Activated CD4-positive, alpha-beta memory T cell treated with anti-CD3 and anti-CD28 coated beads, Interleukin-2, amount 10 ng/mL, durations not matched to agents 7 days and 5 days (primary cell): Measurements from ENCODE around the gene WEE1. TPM values are rescaled to one million over a fixed set of nuclear protein-coding genes. Genes with fewer than 3 reads are reported as not detected.

Experiments used
- CTCF ChIA-PET: fragments of 350-600 bp; sonication (Branson Sonifier 250); formaldehyde crosslinking; loops from one replicate; lab custom pipeline; 2021; ENCODE audit warnings: antibody characterized with exemption, inconsistent platforms; lab: Charles Lee
- POLR2A ChIA-PET: fragments of 350-600 bp; sonication (Branson Sonifier 250); formaldehyde crosslinking; loops from one replicate; lab custom pipeline; 2021; ENCODE audit warnings: antibody characterized with exemption; lab: Charles Lee
- DNase-seq: peaks from one replicate; pipeline ENCODE4 v3.0.0-alpha.2; 2020
- H3K27ac Mint-ChIP-seq: one replicate; pipeline ENCODE4 v1.8.0; 2021; ENCODE audit warnings: mild to moderate bottlenecking, mixed read lengths
- H3K27me3 Mint-ChIP-seq: one replicate; pipeline ENCODE4 v1.8.0; 2021; ENCODE audit warnings: mixed read lengths
- H3K36me3 Mint-ChIP-seq: one replicate; pipeline ENCODE4 v1.8.0; 2021; ENCODE audit warnings: low read depth, mixed read lengths
- H3K4me1 Mint-ChIP-seq: one replicate; pipeline ENCODE4 v1.8.0; 2021; ENCODE audit warnings: mixed read lengths
- H3K4me3 Mint-ChIP-seq: one replicate; pipeline ENCODE4 v1.8.0; 2021; ENCODE audit warnings: mild to moderate bottlenecking, mixed read lengths
- H3K9me3 Mint-ChIP-seq: one replicate; pipeline ENCODE4 v1.8.0; 2021; ENCODE audit warnings: mixed read lengths
- total RNA-seq, 2 experiments: library from RNA; stranded (reverse); gene quantifications; one replicate each; pipeline ENCODE4 v1.2.3, GENCODE V29; 2021

The WEE1 gene
- total RNA-seq, 2 experiments from 2014 or later: 62.8 to 64.1 TPM

DNA sequence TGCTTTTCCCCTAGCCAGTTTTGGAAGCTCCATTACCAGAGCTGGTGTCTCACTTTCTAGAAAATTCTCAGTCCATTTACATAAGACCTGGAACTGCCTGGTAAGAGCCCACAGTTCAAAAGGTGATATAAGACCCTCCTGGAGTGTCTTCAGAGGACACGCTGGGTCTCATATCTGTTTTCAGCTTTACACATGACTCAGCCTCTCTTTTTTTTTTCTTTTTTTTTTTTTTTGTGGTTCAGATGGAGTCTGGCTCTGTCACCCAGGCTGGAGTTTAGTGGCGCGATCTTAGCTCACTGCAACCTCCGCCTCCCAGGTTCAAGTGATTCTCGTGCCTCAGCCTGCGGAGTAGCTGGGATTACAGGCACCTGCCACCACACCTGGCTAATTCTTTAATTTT lies 30.7 kb downstream of the WEE1 start:
- Mint-ChIP-seq H3K9me3 (peaks cover 1% of the 10 kb centered on the region), H3K4me3 (no peak overlapping the region), H3K27ac (no peak overlapping the region), H3K36me3 (no peaks in the 10 kb centered on the region), H3K27me3 (peaks cover 21% of the 10 kb centered on the region), H3K4me1 (peaks cover 25% of the 10 kb centered on the region)
- CTCF ChIA-PET: interaction anchor here (1.4 to 5.9 kb wide), 2 partner anchors 8 to 70 kb away, joined by 4 to 79 read pairs; no protein-coding TSS in a partner anchor
- no peak for DNase-seq
- POLR2A ChIA-PET: interaction anchor here (1.0 to 5.1 kb wide), 3 partner anchors 9 to 144 kb away, joined by 3 to 47 read pairs (median 3); no protein-coding TSS in a partner anchor

GRCh38 chr11:9605742-9606141 lies 32.3 kb downstream of the WEE1 start:
- no peaks in the 10 kb centered on the region for H3K36me3 Mint-ChIP-seq
- H3K27ac Mint-ChIP-seq: no peak overlapping the region
- ChIA-PET POLR2A (no interaction called here), CTCF (interaction anchor here (0.7 to 1.4 kb wide), 2 partner anchors 71 to 291 kb away, joined by 5 read pairs; no protein-coding TSS in a partner anchor)
- H3K27me3 Mint-ChIP-seq: peaks cover 21% of the 10 kb centered on the region
- H3K4me1 Mint-ChIP-seq: peaks cover 22% of the 10 kb centered on the region
- no peak overlapping the region for H3K4me3 Mint-ChIP-seq
- no peak for DNase-seq
- peaks cover 4% of the 10 kb centered on the region for H3K9me3 Mint-ChIP-seq

DNA sequence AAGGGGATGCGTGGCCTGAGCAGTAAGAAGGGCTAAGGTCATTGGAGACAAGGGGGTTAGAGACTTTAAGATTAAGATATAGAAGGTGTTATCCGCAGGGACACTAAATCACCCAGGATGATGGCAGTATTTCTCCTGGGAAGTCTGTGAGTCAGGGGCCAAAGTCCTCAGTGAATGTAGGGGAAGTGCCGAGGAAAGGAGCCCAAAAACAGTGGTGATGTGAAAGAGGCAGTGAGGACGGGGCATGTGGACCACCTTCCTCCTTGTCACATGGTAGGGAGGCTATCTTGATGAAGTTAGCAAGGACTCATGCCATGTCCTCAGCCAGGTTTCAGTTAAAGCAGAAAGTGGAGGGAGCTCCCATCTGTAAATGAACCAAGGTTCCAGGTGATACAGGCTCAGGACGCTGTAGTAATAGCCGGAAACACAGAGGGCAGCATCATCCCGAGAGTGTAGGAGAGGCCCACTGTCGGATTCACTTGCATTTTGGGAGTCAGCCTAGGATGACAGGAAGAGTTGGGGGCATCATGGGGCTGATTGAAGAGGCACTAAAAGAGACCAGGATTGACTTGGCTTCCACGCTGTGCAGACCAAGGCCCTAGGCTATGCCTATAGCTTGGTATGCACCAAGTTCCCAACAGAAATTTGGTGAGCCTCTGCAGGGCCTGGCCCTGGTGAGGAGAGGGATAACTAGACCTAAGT lies 33.5 kb downstream of the WEE1 start:
- H3K36me3 Mint-ChIP-seq: no peaks in the 10 kb centered on the region
- POLR2A ChIA-PET: interaction anchor here (1.1 kb wide), 1 partner anchor 33 kb away, joined by 3 read pairs; no protein-coding TSS in a partner anchor
- CTCF ChIA-PET: interaction anchor here (1.4 kb wide), 1 partner anchor 72 kb away, joined by 8 read pairs; no protein-coding TSS in a partner anchor
- peaks cover 21% of the 10 kb centered on the region for H3K27me3 Mint-ChIP-seq
- H3K4me1 Mint-ChIP-seq: peaks cover 14% of the 10 kb centered on the region
- peaks cover 4% of the 10 kb centered on the region for H3K9me3 Mint-ChIP-seq
- H3K27ac Mint-ChIP-seq: no peak overlapping the region
- no peak for DNase-seq
- no peak overlapping the region for H3K4me3 Mint-ChIP-seq

GRCh38 chr11:9607511-9607899 lies 34.0 kb downstream of the WEE1 start:
- Mint-ChIP-seq H3K9me3 (peaks cover 4% of the 10 kb centered on the region), H3K4me3 (no peak overlapping the region), H3K27me3 (peaks cover 18% of the 10 kb centered on the region), H3K36me3 (no peaks in the 10 kb centered on the region), H3K4me1 (peaks cover 11% of the 10 kb centered on the region), H3K27ac (no peak overlapping the region)
- DNase-seq: no peak
- CTCF ChIA-PET: interaction anchor here (1.4 kb wide), 1 partner anchor 73 kb away, joined by 8 read pairs; no protein-coding TSS in a partner anchor
- POLR2A ChIA-PET: interaction anchor here (1.1 kb wide), 1 partner anchor 33 kb away, joined by 3 read pairs; no protein-coding TSS in a partner anchor

GRCh38 chr11:9609002-9609759 lies 35.7 kb downstream of the WEE1 start:
- Mint-ChIP-seq H3K4me3 (no peak overlapping the region), H3K9me3 (peaks cover 4% of the 10 kb centered on the region), H3K4me1 (peaks cover 20% of the 10 kb centered on the region), H3K36me3 (no peaks in the 10 kb centered on the region), H3K27me3 (peaks cover 10% of the 10 kb centered on the region), H3K27ac (no peak overlapping the region)
- DNase-seq: no peak
- ChIA-PET CTCF (no interaction called here), POLR2A (interaction anchor here (2.3 kb wide), 1 partner anchor 36 kb away, joined by 11 read pairs; the partner anchor contains the start of gene WEE1)

GRCh38 chr11:9609841-9610240 lies 36.4 kb downstream of the WEE1 start:
- peaks cover 4% of the 10 kb centered on the region for H3K9me3 Mint-ChIP-seq
- no peak overlapping the region for H3K27ac Mint-ChIP-seq
- H3K4me1 Mint-ChIP-seq: peaks cover 27% of the 10 kb centered on the region
- no peak overlapping the region for H3K4me3 Mint-ChIP-seq
- POLR2A ChIA-PET: interaction anchor here (2.3 kb wide), 1 partner anchor 36 kb away, joined by 11 read pairs; the partner anchor contains the start of gene WEE1
- H3K27me3 Mint-ChIP-seq: peaks cover 10% of the 10 kb centered on the region
- DNase-seq: no peak
- H3K36me3 Mint-ChIP-seq: no peaks in the 10 kb centered on the region
- CTCF ChIA-PET: interaction anchor here (4.8 to 5.2 kb wide), 2 partner anchors 8 to 139 kb away, joined by 73 to 79 read pairs; no protein-coding TSS in a partner anchor

DNA sequence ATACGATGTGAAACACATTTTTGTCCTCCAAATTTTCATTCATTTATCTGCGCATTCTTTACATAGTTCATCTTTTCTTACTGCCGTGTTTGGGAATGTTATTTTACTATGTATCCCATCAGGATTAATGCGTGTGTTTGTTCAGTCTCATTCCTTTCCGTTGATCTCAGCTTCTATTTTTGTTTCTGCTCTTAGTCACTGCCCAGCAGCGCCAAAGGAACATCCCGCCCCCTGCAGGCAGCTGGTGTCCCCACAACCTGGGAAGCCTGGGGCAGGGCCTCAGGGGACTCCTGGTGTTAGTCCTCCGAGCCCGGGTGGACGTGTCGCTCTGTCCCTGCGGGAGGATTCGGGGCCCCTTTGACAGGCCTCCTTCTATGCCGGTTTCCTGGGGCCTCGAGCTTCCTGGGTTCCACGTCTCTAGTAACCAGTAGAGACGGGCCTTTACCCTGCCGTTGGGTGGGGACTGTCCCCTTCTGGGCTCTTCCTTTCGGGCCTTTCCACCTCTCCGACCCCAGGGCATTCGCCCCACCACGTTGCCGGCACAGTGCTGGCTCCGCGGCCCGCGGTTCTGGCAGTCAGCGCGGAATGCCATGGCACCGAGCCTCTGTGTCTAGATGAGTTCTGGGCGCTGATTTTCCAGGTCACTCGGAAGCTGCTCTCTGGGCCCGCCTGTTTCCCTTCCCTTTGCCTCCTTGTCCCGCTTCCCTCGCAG lies 39.8 kb downstream of the WEE1 start:
- POLR2A ChIA-PET: interaction anchor here (0.6 to 4.2 kb wide), 17 partner anchors 11 to 300 kb away, joined by 3 to 47 read pairs (median 6); partner anchors contain the start of genes SWAP70, WEE1 and ZNF143
- H3K4me3 Mint-ChIP-seq: peak overlapping the region; percentile 85
- H3K27me3 Mint-ChIP-seq: peaks cover 3% of the 10 kb centered on the region
- H3K4me1 Mint-ChIP-seq: peaks cover 27% of the 10 kb centered on the region
- H3K36me3 Mint-ChIP-seq: no peaks in the 10 kb centered on the region
- DNase-seq: peak; percentile 88
- CTCF ChIA-PET: interaction anchor here (0.6 to 5.2 kb wide), 43 partner anchors 10 to 753 kb away, joined by 3 to 103 read pairs (median 4); partner anchors contain the start of genes TMEM9B, WEE1 and ZNF143
- peak overlapping the region; percentile 97 for H3K27ac Mint-ChIP-seq
- H3K9me3 Mint-ChIP-seq: peaks cover 4% of the 10 kb centered on the region

GRCh38 chr11:9613830-9614762 lies 40.6 kb downstream of the WEE1 start:
- H3K4me1 Mint-ChIP-seq: peaks cover 29% of the 10 kb centered on the region

DNA sequence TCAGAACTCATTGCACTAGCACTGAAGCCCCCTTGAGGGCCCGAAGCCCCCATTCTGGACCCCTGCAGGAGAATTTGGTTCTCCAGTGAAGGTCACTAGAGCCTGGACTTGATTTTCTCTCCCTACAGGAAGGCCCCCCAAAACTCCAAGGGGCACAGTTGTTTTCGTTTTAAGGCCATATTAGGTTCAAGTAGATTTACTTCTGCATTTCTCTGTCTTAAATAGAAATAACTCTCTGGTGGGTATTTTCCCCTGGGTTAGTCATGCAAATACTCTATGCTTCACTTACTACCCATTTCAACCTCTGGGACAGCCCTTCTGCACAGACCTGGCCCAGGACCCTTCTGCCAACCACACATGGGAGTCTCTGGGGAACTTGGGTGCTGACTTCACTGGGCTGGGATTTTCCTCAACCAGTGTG lies 41.6 kb downstream of the WEE1 start:
- no peak overlapping the region for H3K27ac Mint-ChIP-seq
- no peak for DNase-seq
- H3K4me1 Mint-ChIP-seq: peaks cover 26% of the 10 kb centered on the region
- H3K36me3 Mint-ChIP-seq: no peaks in the 10 kb centered on the region
- H3K27me3 Mint-ChIP-seq: peaks cover 3% of the 10 kb centered on the region
- ChIA-PET CTCF (no interaction called here), POLR2A (no interaction called here)
- no peaks in the 10 kb centered on the region for H3K9me3 Mint-ChIP-seq
- H3K4me3 Mint-ChIP-seq: no peak overlapping the region

More at GRCh38 chr11:9613830-9614762, 40.6 kb downstream of the WEE1 start:
- POLR2A ChIA-PET: interaction anchor here (0.6 to 4.2 kb wide), 17 partner anchors 12 to 409 kb away, joined by 3 to 47 read pairs (median 4); partner anchors contain the start of genes SWAP70, WEE1 and ZNF143
- Mint-ChIP-seq H3K4me3 (peak overlapping the region; percentile 85), H3K36me3 (no peaks in the 10 kb centered on the region), H3K9me3 (peaks cover 3% of the 10 kb centered on the region), H3K27me3 (peaks cover 3% of the 10 kb centered on the region), H3K27ac (peak overlapping the region; percentile 97)
- CTCF ChIA-PET: interaction anchor here (0.6 to 5.2 kb wide), 29 partner anchors 9 to 752 kb away, joined by 3 to 103 read pairs (median 7); partner anchors contain the start of genes WEE1 and ZNF143
- DNase-seq: peak; percentile 88

GRCh38 chr11:9616042-9616675 lies 42.7 kb downstream of the WEE1 start:
- Mint-ChIP-seq H3K36me3 (no peaks in the 10 kb centered on the region), H3K9me3 (no peaks in the 10 kb centered on the region), H3K27me3 (peaks cover 3% of the 10 kb centered on the region), H3K27ac (no peak overlapping the region), H3K4me3 (no peak overlapping the region), H3K4me1 (peaks cover 24% of the 10 kb centered on the region)
- ChIA-PET POLR2A (no interaction called here), CTCF (interaction anchor here (1.4 kb wide), 1 partner anchor 109 kb away, joined by 3 read pairs; no protein-coding TSS in a partner anchor)
- no peak for DNase-seq

- H3K27ac Mint-ChIP-seq: no peak overlapping the region
- H3K36me3 Mint-ChIP-seq: no peaks in the 10 kb centered on the region
- no peak overlapping the region for H3K4me3 Mint-ChIP-seq
- H3K9me3 Mint-ChIP-seq: no peaks in the 10 kb centered on the region
- peaks cover 22% of the 10 kb centered on the region for H3K4me1 Mint-ChIP-seq
- H3K27me3 Mint-ChIP-seq: peaks cover 3% of the 10 kb centered on the region
- CTCF ChIA-PET: interaction anchor here (1.4 to 1.5 kb wide), 2 partner anchors 110 to 132 kb away, joined by 3 to 5 read pairs; no protein-coding TSS in a partner anchor
- POLR2A ChIA-PET: no interaction called here
- DNase-seq: no peak
Observed at GRCh38 chr11:9616858-9617257, 43.4 kb downstream of the WEE1 start.
